Stimulated activated naive B cell treated with anti-CD40 and anti-IgM and Interleukin-4, amounts not matched to agents 10 μg/mL and 1 μg/mL and 100 μg/mL, for 72 hours (primary cell): ENCODE results near the gene BMP5.

Experiments used
- ATAC-seq, 2 donors: fragments of 150-1000 bp; cut with Tn5 transposase; replicated peaks; 2 replicates each; pipeline ENCODE4 v1.10.0; 2021; ENCODE audit warnings: moderate library complexity in 1 of 2
- DNase-seq: peaks from one replicate; pipeline ENCODE4 v3.0.0; 2021
- H3K27ac Mint-ChIP-seq: one replicate; pipeline ENCODE4 v1.8.0; 2022; ENCODE audit warnings: mild to moderate bottlenecking, mixed read lengths
- H3K27me3 Mint-ChIP-seq, 2 donors: one replicate each; pipeline ENCODE4 v1.8.0; 2022; ENCODE audit warnings: mixed read lengths in 2 of 2
- H3K36me3 Mint-ChIP-seq, 2 donors: one replicate each; pipeline ENCODE4 v1.8.0; 2022; ENCODE audit warnings: mixed read lengths in 2 of 2, mild to moderate bottlenecking in 1 of 2
- H3K4me1 Mint-ChIP-seq, 2 donors: one replicate each; pipeline ENCODE4 v1.8.0; 2022; ENCODE audit warnings: mixed read lengths in 2 of 2, mild to moderate bottlenecking in 1 of 2
- H3K4me3 Mint-ChIP-seq, 2 donors: one replicate each; pipeline ENCODE4 v1.8.0; 2022; ENCODE audit warnings: mild to moderate bottlenecking in 2 of 2, mixed read lengths in 2 of 2, moderate library complexity in 1 of 2
- H3K9me3 Mint-ChIP-seq, 2 donors: one replicate each; pipeline ENCODE4 v1.8.0; 2022; ENCODE audit warnings: mixed read lengths in 2 of 2, mild to moderate bottlenecking in 1 of 2

BMP5 gene

DNA sequence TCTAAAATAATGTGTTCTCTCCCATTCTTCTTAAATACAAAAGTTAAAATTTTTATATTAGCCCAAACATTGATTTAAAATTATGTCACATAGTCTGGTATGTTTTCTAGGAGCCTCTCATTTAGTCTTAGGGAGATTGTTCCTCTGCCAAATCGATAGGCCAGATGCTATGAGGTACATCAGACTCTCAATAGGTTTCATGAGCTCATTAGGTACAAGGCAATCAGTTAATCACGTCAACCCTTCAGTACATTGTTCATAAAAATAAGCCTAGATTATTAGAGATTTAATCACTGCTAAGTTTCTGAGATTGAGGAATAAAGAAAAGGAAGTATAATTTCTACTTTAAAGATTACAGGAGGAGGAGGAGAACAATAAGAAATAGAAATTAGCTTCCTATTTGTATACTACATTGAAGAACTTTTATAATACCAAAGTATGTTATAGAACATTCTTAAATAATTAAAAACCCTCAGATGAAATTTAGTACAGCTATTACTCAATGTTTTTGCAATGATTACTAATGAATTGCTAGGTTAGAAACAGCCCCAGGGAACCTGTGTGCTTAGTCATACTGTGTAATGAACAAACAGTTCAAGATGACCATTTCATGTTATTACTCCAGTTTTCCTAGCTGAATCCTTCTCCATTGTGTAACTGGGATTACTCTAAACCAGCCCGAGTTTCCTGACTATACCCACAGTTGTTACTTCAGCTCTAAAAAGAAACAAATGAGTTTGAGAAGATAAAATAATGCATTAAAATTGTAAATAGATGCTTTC is 117.0 kb downstream of the BMP5 start:
- no peak overlapping the region for H3K4me3 Mint-ChIP-seq
- no peaks in the 10 kb centered on the region for H3K27me3 Mint-ChIP-seq
- ATAC-seq = no peak
- peaks cover 0 to 2% of the 10 kb centered on the region in 2 donors for H3K9me3 Mint-ChIP-seq
- H3K27ac Mint-ChIP-seq = no peak overlapping the region
- no peaks in the 10 kb centered on the region for H3K36me3 Mint-ChIP-seq
- H3K4me1 Mint-ChIP-seq = no peaks in the 10 kb centered on the region
- DNase-seq = no peak

DNA sequence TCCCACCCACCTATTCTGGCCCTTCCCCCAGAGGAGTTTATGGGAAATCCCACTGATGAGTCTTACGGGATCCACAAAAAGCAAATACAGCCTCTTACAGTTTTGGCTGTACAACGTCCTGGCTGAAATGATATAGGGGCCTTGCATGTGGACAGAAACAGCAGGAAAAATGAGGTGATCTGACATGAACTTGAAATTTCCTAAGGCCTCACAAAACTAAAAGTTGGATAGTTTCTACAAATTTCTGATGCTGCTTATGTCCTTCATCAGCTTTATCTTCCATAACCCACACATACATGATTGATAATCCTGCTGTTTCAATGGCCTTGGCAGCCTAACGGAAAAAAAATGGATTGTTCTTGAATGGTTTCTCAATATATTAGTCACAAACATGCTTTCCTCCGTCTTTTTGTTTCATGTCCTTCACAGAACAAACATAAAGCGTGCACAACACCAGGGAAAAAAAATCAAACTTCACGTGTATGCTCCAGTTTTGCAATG is 118.8 kb downstream of the BMP5 start:
- H3K36me3 Mint-ChIP-seq = no peaks in the 10 kb centered on the region

GRCh38 chr6:55748880-55749279 is 126.5 kb downstream of the BMP5 start:
- Mint-ChIP-seq H3K9me3 (peaks cover 7 to 8% of the 10 kb centered on the region in 2 donors), H3K27me3 (no peaks in the 10 kb centered on the region), H3K4me3 (no peak overlapping the region), H3K4me1 (no peaks in the 10 kb centered on the region), H3K27ac (no peak overlapping the region), H3K36me3 (no peaks in the 10 kb centered on the region)
- DNase-seq (no peak), ATAC-seq (no peak)

More for the DNA sequence above, 118.8 kb downstream of the BMP5 start:
- no peak overlapping the region for H3K4me3 Mint-ChIP-seq
- DNase-seq (no peak), ATAC-seq (no peak)
- H3K27me3 Mint-ChIP-seq = no peaks in the 10 kb centered on the region
- H3K4me1 Mint-ChIP-seq = no peaks in the 10 kb centered on the region
- peaks cover 0 to 3% of the 10 kb centered on the region in 2 donors for H3K9me3 Mint-ChIP-seq
- H3K27ac Mint-ChIP-seq = no peak overlapping the region

DNA sequence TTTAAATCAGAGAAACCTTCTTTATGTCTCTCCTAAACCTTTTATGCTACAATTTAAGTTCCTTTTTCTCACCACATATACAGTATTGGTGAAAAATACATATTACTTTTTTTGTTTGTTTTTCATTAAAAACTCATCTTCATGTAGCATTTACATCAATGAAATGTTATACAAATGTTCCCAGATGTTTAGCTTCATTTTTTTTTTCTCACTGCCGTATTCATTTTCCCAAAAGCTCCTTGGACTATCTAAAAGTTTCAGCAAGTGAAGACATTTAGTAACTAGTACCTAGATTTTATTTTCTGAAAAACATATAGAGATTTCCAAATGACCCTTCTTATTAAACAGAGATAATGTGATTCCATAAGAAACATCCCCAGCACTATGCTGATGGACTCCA is 128.9 kb downstream of the BMP5 start:
- no peak for DNase-seq
- Mint-ChIP-seq H3K27me3 (no peaks in the 10 kb centered on the region), H3K9me3 (peaks cover 7 to 8% of the 10 kb centered on the region in 2 donors), H3K4me3 (no peak overlapping the region), H3K4me1 (no peaks in the 10 kb centered on the region), H3K27ac (no peak overlapping the region), H3K36me3 (no peaks in the 10 kb centered on the region)
- no peak for ATAC-seq

DNA sequence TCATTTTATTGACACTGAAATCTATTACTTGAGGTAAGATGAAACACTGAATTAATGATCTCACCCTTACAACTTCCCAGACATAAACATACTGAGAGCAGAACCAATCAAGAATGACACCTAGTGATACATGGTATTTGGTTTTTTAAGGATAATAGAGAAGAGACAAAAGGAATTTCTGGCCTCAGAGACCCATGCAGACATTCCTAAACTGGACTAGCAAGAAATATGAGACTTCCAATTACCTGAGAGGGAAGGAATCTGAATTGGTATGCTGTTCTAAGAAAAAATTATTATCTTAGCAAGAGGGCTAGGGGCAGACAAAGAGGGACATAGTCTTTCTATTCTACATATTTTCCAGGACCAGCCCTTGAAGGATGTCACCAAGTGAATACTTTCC is 141.1 kb downstream of the BMP5 start:
- H3K27me3 Mint-ChIP-seq = no peaks in the 10 kb centered on the region
- no peak overlapping the region for H3K27ac Mint-ChIP-seq
- peaks cover 5 to 8% of the 10 kb centered on the region in 2 donors for H3K9me3 Mint-ChIP-seq
- H3K36me3 Mint-ChIP-seq = no peaks in the 10 kb centered on the region
- H3K4me3 Mint-ChIP-seq = no peak overlapping the region
- no peaks in the 10 kb centered on the region for H3K4me1 Mint-ChIP-seq
- DNase-seq (no peak), ATAC-seq (no peak)

DNA sequence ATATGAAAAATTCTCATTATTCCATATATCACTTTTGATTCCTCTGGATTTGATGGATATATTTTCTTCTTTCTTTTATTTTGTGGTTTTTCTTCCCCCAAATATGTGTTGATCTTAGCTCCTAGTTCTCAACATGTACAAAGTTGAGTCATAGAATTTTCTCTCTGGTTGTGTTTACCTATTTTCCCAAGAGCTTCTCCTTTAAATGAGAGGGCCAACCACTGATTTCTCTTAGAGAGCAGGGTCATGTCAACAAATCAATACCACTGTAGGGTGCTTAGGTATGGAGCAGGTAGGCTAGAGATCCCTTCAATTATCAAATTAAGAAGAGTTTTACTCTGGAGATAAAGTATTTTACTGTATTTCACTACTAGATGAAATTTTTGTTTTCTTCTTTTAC is 145.7 kb downstream of the BMP5 start:
- Mint-ChIP-seq H3K4me3 (no peak overlapping the region), H3K9me3 (peaks cover 0 to 3% of the 10 kb centered on the region in 2 donors), H3K27ac (no peak overlapping the region), H3K36me3 (no peaks in the 10 kb centered on the region), H3K4me1 (no peaks in the 10 kb centered on the region), H3K27me3 (no peaks in the 10 kb centered on the region)
- ATAC-seq = no peak
- no peak for DNase-seq

DNA sequence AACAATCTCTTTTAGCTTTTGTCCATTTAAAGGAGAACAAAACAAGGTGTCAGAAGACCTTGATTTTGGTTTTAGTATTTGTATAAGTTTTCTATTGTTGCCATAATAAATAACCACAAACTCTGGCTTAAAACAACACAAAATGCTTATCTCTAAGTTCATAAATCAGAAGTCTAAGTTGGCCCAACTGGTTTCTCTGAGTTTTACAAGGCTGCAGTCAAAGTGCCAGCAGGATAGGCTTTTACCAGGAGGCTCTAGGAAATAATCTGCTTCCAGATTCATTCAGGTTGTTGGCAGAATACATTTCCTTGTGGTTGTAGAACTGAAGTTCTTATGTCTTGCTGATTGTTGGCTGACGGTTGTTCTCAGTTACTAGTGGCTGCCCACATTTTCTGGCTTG is 149.2 kb downstream of the BMP5 start:
- H3K9me3 Mint-ChIP-seq = peaks cover 0 to 3% of the 10 kb centered on the region in 2 donors

GRCh38 chr6:55714831-55715230 is 160.6 kb downstream of the BMP5 start:
- DNase-seq = no peak
- no peaks in the 10 kb centered on the region for H3K27me3 Mint-ChIP-seq
- no peaks in the 10 kb centered on the region for H3K4me1 Mint-ChIP-seq
- no peak overlapping the region for H3K27ac Mint-ChIP-seq
- no peak for ATAC-seq
- H3K36me3 Mint-ChIP-seq = no peaks in the 10 kb centered on the region
- H3K9me3 Mint-ChIP-seq = peaks cover 0 to 1% of the 10 kb centered on the region in 2 donors
- H3K4me3 Mint-ChIP-seq = no peak overlapping the region

More for the DNA sequence above, 149.2 kb downstream of the BMP5 start:
- no peak for DNase-seq
- Mint-ChIP-seq H3K27me3 (no peaks in the 10 kb centered on the region), H3K4me1 (no peaks in the 10 kb centered on the region), H3K27ac (no peak overlapping the region), H3K4me3 (no peak overlapping the region), H3K36me3 (no peaks in the 10 kb centered on the region)
- ATAC-seq = no peak

DNA sequence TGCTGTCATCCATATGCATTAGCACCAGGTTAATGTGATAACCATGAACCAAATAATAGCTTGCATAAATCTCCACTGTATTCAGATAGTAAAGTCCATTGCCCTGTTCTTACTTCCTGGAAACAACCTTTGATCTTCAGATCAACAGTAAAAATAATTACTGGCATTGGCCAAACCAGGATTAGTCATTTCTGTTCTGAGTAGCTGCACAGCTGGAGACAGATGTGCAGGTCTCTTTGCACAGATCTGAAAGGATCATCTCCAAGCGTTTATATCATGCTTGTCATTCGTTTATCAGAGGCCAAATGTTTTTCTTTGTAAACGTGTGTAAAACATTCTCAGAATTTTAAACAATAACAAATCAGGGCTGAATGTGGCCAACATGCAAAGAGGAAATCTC is 162.0 kb downstream of the BMP5 start:
- H3K27me3 Mint-ChIP-seq = no peaks in the 10 kb centered on the region
- H3K27ac Mint-ChIP-seq = no peak overlapping the region
- DNase-seq (no peak), ATAC-seq (no peak)
- H3K4me3 Mint-ChIP-seq = no peak overlapping the region
- no peaks in the 10 kb centered on the region for H3K36me3 Mint-ChIP-seq
- H3K4me1 Mint-ChIP-seq = no peaks in the 10 kb centered on the region
- peaks cover under 1 to 4% of the 10 kb centered on the region in 2 donors for H3K9me3 Mint-ChIP-seq

DNA sequence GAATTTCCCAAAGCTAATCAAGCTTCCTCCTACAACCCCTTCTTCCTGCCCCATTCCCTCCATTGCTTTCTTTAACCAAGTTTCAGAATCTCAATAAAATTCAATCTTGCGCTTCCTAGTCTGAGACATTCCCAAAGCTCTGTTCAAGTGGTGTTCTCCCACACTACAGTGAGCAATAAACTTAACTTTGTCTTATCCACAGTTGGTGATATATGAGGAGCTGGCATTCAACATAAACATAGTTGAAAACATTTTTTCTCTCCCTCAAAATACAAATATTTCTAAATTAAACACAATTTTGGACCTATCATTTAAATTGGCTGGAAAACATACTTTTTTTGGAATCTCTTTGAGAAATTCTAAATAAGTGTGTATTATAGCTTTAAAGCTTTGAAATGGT is 166.7 kb downstream of the BMP5 start:
- no peaks in the 10 kb centered on the region for H3K27me3 Mint-ChIP-seq
- ATAC-seq (no peak), DNase-seq (no peak)
- H3K9me3 Mint-ChIP-seq = peaks cover 3 to 4% of the 10 kb centered on the region in 2 donors
- H3K4me1 Mint-ChIP-seq = no peaks in the 10 kb centered on the region
- H3K4me3 Mint-ChIP-seq = no peak overlapping the region
- no peaks in the 10 kb centered on the region for H3K36me3 Mint-ChIP-seq
- H3K27ac Mint-ChIP-seq = no peak overlapping the region

DNA sequence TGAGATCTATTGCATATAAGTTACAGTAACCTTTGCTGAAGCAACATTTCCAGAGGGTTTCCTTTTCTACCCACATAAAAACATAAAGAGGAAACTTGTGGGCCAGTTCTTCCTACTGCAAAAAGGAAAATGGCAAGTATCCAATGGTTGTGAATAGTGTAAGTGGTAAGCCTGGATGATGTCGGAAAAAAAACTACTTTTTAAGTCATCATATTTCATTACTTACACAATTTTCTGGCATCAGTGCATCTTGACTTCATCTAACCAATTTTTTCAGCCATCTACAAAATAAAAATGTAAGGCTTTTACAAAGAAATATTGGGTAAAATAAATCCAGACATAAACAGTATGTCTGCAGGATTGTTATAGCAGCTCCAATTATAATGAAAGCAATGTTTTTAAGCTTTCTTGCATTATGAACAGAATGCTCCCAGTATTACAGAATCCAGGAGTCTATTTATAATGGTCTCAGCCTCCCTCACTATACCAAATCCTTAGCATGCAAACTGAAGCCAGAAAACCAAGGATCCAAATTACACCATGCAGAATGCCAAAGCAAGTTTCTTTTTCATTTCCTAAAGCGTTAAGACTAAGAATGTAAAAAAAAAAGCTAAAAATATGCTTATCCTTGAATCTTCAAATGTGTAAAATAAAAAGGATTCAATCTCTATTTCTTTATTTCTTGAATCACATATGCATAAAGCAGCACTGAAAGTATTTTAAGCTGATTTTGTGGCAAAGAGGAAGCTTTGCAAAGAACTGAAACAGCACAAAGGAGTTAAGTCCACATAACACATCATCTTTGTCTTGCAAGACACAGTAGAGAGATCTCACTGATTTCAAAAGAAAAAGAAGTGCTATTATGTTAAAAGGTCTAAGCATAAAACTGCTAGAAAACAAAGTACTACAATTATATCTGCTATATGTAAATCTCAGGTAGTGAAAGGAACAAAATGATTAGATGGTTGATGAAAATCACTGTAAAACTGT is 169.6 kb downstream of the BMP5 start:
- no peaks in the 10 kb centered on the region for H3K36me3 Mint-ChIP-seq
- DNase-seq (no peak), ATAC-seq (no peak)
- H3K4me3 Mint-ChIP-seq = no peak overlapping the region
- no peak overlapping the region for H3K27ac Mint-ChIP-seq
- H3K9me3 Mint-ChIP-seq = peaks cover 4 to 9% of the 10 kb centered on the region in 2 donors
- no peaks in the 10 kb centered on the region for H3K4me1 Mint-ChIP-seq
- H3K27me3 Mint-ChIP-seq = no peaks in the 10 kb centered on the region

- H3K9me3 Mint-ChIP-seq = peaks cover 4 to 10% of the 10 kb centered on the region in 2 donors
- H3K27ac Mint-ChIP-seq = no peak overlapping the region
- H3K4me3 Mint-ChIP-seq = no peak overlapping the region
- H3K4me1 Mint-ChIP-seq = no peaks in the 10 kb centered on the region
- no peaks in the 10 kb centered on the region for H3K27me3 Mint-ChIP-seq
- no peaks in the 10 kb centered on the region for H3K36me3 Mint-ChIP-seq
- DNase-seq = no peak
- ATAC-seq = no peak
Measured at GRCh38 chr6:55704421-55704820, 171.0 kb downstream of the BMP5 start.
